H1 (cell line): ENCODE results near the gene DPP10. TPM values are rescaled to one million over a fixed set of nuclear protein-coding genes. Genes with fewer than 3 reads are reported as not detected.

ENCODE experiments used
- ATF3 ChIP-seq: IDR thresholded peaks from 2 replicates; pipeline ENCODE4 v1.6.1; 2011; ENCODE audit warnings: low read depth, mild to moderate bottlenecking, low read length; ENCODE audit not compliant: insufficient read depth
- CBX8 ChIP-seq: fragments of 300-800, 300-1000 bp; sonication (generic); IDR thresholded peaks from 2 replicates; pipeline ENCODE4 v1.7.1; 2016; ENCODE audit warnings: low read depth, low read length, borderline replicate concordance
- CHD2 ChIP-seq: IDR thresholded peaks from 2 replicates; pipeline ENCODE4 v1.6.1; 2012; ENCODE audit warnings: low read length, improper control_type of control experiment
- CHD7 ChIP-seq: fragments of 300-600 bp; sonication (generic); IDR thresholded peaks from 2 replicates; pipeline ENCODE4 v1.7.1; 2012; ENCODE audit warnings: low read length, moderate library complexity, mild to moderate bottlenecking, inconsistent platforms; ENCODE audit not compliant: insufficient replicate concordance
- CREB1 ChIP-seq: IDR thresholded peaks from 2 replicates; pipeline ENCODE4 v1.6.1; 2012; ENCODE audit warnings: inconsistent platforms
- CTBP2 ChIP-seq: IDR thresholded peaks from 2 replicates; pipeline ENCODE4 v1.7.0; 2011; ENCODE audit warnings: borderline replicate concordance, mild to moderate bottlenecking, moderate library complexity, mixed read lengths, low read length; ENCODE audit not compliant: insufficient read depth, insufficient read length
- EGR1 ChIP-seq: IDR thresholded peaks from 2 replicates; pipeline ENCODE4 v1.6.1; 2011; ENCODE audit warnings: low read depth, low read length, borderline replicate concordance
- JUN ChIP-seq: IDR thresholded peaks from 2 replicates; pipeline ENCODE4 v1.6.1; 2011; ENCODE audit warnings: low read depth, mild to moderate bottlenecking, improper control_type of control experiment, low read length
- KDM1A ChIP-seq: fragments of 200-600, 300-600 bp; sonication (generic); IDR thresholded peaks from 2 replicates; pipeline ENCODE4 v1.7.1; 2016; ENCODE audit warnings: mild to moderate bottlenecking, low read length, borderline replicate concordance
- RAD21 ChIP-seq, 2 experiments: IDR thresholded peaks in 1 of 2; conservative IDR thresholded peaks in 1 of 2; 2 replicates each; pipeline ENCODE4 v1.6.1; 2011; ENCODE audit warnings: low read depth in 2 of 2, low read length in 2 of 2, improper control_type of control experiment in 1 of 2, inconsistent platforms in 1 of 2, mild to moderate bottlenecking in 1 of 2, moderate library complexity in 1 of 2
- SIN3A ChIP-seq, 2 experiments: IDR thresholded peaks in 1 of 2; conservative IDR thresholded peaks in 1 of 2; 2 replicates each; pipeline ENCODE4 v1.6.1; 2011 to 2012; ENCODE audit warnings: low read length in 2 of 2, improper control_type of control experiment in 1 of 2, low read depth in 1 of 2, mild to moderate bottlenecking in 1 of 2
- polyA plus RNA-seq, 7 experiments: library from polyadenylated mRNA; depleted of rRNA in 3 of 7; stranded (reverse) in 5 of 7; unstranded in 2 of 7; fragments of >200 nt in 5 of 7; fragments of 200-250 nt in 2 of 7; gene quantifications; 1 replicate in 5 of 7; 2 replicates in 1 of 7; 4 replicates in 1 of 7; pipeline versions ENCODE4 v1.2.1 to v1.2.3, GENCODE V29; 2011 to 2013; ENCODE audit warnings: missing spikeins in 2 of 7, mixed read lengths in 2 of 7
- total RNA-seq: library from RNA; stranded (reverse); fragmentation: NEBNext Ultra II Directional; extraction: Animal tissue kit (Norgen Biotek cat#: 25700); gene quantifications from 2 replicates; pipeline ENCODE4 v1.2.1, GENCODE V29; 2021

Gene DPP10
- total and polyA plus RNA-seq, 2 of the 8 experiments (the other 6 are each of a cell fraction or from before 2014, with no cell fraction given), result 3.3 to 7.2 TPM

GRCh38 chr2:115609978-115610377 lies 1167.5 kb downstream of the DPP10 start (continued):
- TF ChIP-seq CHD7, result no peak
- TF ChIP-seq CHD2, result no peak
- no peak for TF ChIP-seq KDM1A
- TF ChIP-seq CREB1, result no peak
- no peak for TF ChIP-seq ATF3
- no peak for TF ChIP-seq EGR1
- TF ChIP-seq SIN3A (conservative IDR thresholded peaks at IDR 0.05 in 1 of 2, IDR thresholded peaks at IDR 0.05 in 1 of 2; ENCODE audit: low read depth in 1 of 2, low read length in 2 of 2), result no peak
- no peak for TF ChIP-seq RAD21 (IDR thresholded peaks at IDR 0.05 in 1 of 2, conservative IDR thresholded peaks at IDR 0.05 in 1 of 2; ENCODE audit: low read depth in 2 of 2, low read length in 2 of 2)
- TF ChIP-seq CTBP2, result no peak
- TF ChIP-seq CBX8, result no peak
- TF ChIP-seq JUN, result no peak
